Measurements from ENCODE around the gene HOXA7.

The HOXA7 gene

GRCh38 chr7:27104341-27105058 lies 52.0 kb downstream of the HOXA7 start:
- DNase-seq = no peak

Data from activated CD4-positive, alpha-beta T cell treated with anti-CD3 and anti-CD28 coated beads, Interleukin-2, Interleukin-6, amounts not matched to agents 100 ng/mL and 50 ng/mL, durations not matched to agents 16 hours and 8 hours (primary cell).